ENCODE measurements around the gene P2RY10.

DNA sequence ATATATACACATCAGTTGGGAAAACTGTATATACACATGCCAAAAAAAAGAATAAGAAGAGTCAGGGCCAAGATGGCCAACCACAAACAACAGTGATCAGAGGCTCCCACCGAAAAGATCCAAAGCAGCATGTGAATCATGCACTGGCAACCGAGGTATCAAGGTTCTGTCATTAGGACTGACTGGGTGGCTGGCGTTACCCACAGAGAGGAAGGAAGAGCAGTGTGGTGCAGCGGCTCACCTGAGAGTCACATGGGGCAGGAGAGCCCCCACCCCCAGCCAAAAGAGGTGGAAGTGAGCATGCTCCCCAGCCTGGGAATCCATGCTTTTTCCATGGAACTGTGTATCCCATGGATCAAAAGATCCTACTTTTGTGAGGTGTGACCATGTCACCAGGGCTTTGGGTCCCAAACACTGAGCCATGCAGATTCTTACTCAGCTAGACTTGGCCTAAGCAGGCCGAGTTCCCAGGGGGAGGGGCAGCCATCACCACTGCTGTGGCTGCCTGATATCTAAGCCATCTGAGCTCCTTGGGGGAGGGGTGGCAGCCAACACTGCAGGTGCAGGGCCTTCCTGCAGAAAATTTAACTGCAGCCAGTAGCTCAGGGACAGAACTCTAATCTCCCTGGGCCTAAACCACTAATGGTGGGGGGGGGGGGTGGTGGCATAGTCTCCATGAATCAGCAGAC lies 52.8 kb downstream of the P2RY10 start:
- TF ChIP-seq POLR2A (IDR thresholded peaks at IDR 0.05), result no peak
- TF ChIP-seq, protein P1, sequence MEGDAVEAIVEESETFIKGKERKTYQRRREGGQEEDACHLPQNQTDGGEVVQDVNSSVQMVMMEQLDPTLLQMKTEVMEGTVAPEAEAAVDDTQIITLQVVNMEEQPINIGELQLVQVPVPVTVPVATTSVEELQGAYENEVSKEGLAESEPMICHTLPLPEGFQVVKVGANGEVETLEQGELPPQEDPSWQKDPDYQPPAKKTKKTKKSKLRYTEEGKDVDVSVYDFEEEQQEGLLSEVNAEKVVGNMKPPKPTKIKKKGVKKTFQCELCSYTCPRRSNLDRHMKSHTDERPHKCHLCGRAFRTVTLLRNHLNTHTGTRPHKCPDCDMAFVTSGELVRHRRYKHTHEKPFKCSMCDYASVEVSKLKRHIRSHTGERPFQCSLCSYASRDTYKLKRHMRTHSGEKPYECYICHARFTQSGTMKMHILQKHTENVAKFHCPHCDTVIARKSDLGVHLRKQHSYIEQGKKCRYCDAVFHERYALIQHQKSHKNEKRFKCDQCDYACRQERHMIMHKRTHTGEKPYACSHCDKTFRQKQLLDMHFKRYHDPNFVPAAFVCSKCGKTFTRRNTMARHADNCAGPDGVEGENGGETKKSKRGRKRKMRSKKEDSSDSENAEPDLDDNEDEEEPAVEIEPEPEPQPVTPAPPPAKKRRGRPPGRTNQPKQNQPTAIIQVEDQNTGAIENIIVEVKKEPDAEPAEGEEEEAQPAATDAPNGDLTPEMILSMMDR (IDR thresholded peaks at IDR 0.05), result no peak
